ENCODE measurements around the gene OR6S1. TPM values are rescaled to one million over a fixed set of nuclear protein-coding genes. Genes with fewer than 3 reads are reported as not detected.

OR6S1 gene
- total RNA-seq = not detected in 2 replicates

DNA sequence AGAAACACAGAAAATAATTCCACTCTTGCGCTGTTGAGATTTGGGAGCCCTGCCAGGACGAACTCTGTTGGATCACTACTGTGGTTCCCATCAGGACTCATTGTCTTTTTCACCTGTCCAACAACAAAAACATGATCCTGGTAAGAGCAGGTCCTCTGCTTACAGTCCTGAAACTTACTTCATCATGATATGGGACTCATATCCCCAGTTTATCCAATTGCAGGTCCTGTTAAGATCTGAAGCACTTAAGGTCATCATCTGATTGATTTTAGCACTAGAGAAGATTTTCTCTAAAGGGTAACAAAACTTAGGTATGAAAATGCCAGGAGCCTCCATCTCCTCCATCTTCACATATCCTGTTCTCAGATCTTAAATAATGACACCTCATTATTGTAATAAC is at the start of gene OR6S1:
OR6S1 (minus strand) TSS at position 101 of the 400 bp plus-strand sequence; CDS start at position 101, 0 bp downstream.

DNA sequence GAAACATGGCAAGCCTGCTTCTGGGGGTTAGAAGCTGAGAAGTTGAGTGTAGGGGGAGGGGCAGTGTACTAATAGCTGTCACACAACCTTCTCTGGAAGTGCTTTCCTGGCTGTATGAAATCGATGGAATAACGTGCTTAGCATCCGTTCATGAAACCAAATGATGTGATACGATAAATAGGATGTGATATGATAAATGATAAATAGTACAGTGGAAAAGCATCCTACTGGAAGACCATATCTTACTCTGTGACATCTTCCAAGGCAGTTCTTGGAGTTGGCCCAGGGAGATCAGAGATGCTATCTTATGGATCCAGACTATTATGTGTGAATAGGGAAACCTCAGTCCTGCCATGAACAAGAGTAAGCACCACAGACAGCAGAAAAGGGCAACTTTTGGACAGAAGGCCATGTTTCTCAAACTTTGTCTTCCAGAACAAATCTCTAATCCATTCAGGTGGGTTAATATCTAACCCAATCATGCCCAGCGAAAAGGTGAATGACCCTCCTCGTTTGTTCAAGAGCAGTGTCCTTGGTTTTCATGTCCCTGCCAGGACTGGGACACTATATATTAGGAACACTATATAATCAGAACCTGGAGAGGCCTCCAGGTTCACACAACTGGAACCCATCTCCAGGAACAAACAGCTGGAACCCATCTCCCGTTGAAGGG is 46.8 kb upstream of the OR6S1 start, which contains the start of gene ANG:
ANG (plus strand) TSS at position 598 of the 673 bp plus-strand sequence. CDS start 4,801 bp downstream, outside the sequence.

GRCh38 chr14:20683891-20684661 is 42.6 kb upstream of the OR6S1 start, which contains the start of gene RNASE4:
TSS of gene RNASE4 (plus strand) at chr14:20684560. CDS start at chr14:20699372, 14,812 bp downstream.

DNA sequence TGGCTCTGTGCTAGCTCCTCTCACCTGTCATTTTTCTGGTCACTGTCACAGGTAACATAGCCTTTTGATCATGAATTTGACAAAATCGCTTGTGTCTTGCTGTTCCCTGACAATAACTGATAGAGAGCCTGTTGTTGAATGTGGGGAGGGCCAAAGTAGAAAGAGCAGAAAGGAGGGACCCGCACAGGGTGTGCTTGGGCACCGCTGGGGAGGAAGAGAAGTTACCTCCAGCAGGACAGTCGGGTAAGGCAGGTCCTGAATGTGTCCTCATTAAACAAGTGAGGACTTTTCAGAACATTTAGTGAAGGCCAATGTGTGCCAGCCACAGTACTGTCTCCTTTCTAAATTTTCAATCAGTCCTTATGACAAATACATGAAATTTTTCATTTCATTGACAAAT is 50.3 kb downstream of the OR6S1 start, which contains the start of gene RNASE12:
RNASE12 (minus strand) TSS at position 142 of the 400 bp plus-strand sequence. CDS start 653 bp downstream, outside the sequence.

Other genes with a start within 250 kb of the OR6S1 start
- 14.2 and 18.9 TPM in 2 replicates for gene TEP1, start 228.2 kb downstream of the OR6S1 start, total RNA-seq
- gene KLHL33, start 205.5 kb downstream of the OR6S1 start, total RNA-seq = under 0.01 and 0.28 TPM in 2 replicates
- 27.9 and 58.1 TPM in 2 replicates for gene OSGEP, start 186.9 kb downstream of the OR6S1 start, total RNA-seq
- gene APEX1, start 186.5 kb downstream of the OR6S1 start, total RNA-seq = 41.4 and 144 TPM in 2 replicates
- gene PIP4P1, start 180.3 kb downstream of the OR6S1 start, total RNA-seq = 12.1 and 22.8 TPM in 2 replicates
- gene PNP, start 172.3 kb downstream of the OR6S1 start, total RNA-seq = 47.1 and 164 TPM in 2 replicates
- gene RNASE10, start 136.2 kb downstream of the OR6S1 start, total RNA-seq = not detected in 2 replicates
- gene RNASE9, start 80.6 kb downstream of the OR6S1 start, total RNA-seq = not detected in 2 replicates
- not detected in 2 replicates for gene RNASE11, start 53.7 kb downstream of the OR6S1 start, total RNA-seq
- not detected in 2 replicates for gene RNASE12, start 50.3 kb downstream of the OR6S1 start, total RNA-seq
- gene RNASE4, start 42.9 kb upstream of the OR6S1 start, total RNA-seq = 9.4 and 38.9 TPM in 2 replicates
- gene ANG, start 47.1 kb upstream of the OR6S1 start, total RNA-seq = 6.7 and 10.1 TPM in 2 replicates
- not detected in 2 replicates for gene EDDM3A, start 104.2 kb upstream of the OR6S1 start, total RNA-seq
- not detected in 2 replicates for gene EDDM3B, start 126.7 kb upstream of the OR6S1 start, total RNA-seq
- gene RNASE6, start 139.6 kb upstream of the OR6S1 start, total RNA-seq = not detected in 2 replicates
- gene RNASE1, start 161.2 kb upstream of the OR6S1 start, total RNA-seq = 0.96 and 5.4 TPM in 2 replicates
- gene RNASE3, start 249.7 kb upstream of the OR6S1 start, total RNA-seq = not detected in 2 replicates

All from regular cardiac myocyte (primary cell).